Peyer's patch (tissue), 4 donors: ENCODE measurements around the gene GNS.

Experiments used
- POLR2A ChIP-seq, 2 donors: fragments of 450-650 bp; IDR thresholded peaks; one replicate each; pipeline ENCODE4 v1.5.1; 2017; ENCODE audit warnings: antibody characterized with exemption in 2 of 2, mild to moderate bottlenecking in 2 of 2, moderate library complexity in 2 of 2
- TF ChIP-seq, protein P1 (sequence below), 6 experiments: fragments of 450-650 bp in 4 of 6; fragments of 200-600 bp in 2 of 6; sonication (generic) in 1 of 6; IDR thresholded peaks; one replicate each; pipeline ENCODE4 v1.5.1; 2017 to 2019; ENCODE audit warnings: antibody characterized with exemption in 6 of 6, mild to moderate bottlenecking in 3 of 6, moderate library complexity in 1 of 6

DNA sequence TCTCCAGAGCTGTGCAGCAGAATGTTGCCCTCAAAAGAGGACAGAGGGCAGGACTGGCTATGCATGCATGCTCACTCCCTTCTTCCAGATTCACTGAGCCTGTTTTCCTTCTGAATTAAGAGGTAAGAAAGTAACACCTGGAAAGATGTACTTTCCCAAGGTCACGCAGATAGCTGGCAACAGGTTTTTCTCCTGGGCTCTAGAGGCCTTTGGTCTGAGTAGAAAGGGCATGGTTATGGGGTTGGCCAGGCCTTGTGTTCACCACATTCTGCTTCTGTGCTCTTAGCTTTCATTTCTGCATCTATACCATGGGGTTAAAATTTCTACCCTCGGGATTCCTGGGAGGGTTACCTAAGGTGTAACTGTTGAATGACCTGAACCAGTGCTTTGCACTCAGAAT is 91.4 kb downstream of the GNS start:
- TF ChIP-seq, protein P1, sequence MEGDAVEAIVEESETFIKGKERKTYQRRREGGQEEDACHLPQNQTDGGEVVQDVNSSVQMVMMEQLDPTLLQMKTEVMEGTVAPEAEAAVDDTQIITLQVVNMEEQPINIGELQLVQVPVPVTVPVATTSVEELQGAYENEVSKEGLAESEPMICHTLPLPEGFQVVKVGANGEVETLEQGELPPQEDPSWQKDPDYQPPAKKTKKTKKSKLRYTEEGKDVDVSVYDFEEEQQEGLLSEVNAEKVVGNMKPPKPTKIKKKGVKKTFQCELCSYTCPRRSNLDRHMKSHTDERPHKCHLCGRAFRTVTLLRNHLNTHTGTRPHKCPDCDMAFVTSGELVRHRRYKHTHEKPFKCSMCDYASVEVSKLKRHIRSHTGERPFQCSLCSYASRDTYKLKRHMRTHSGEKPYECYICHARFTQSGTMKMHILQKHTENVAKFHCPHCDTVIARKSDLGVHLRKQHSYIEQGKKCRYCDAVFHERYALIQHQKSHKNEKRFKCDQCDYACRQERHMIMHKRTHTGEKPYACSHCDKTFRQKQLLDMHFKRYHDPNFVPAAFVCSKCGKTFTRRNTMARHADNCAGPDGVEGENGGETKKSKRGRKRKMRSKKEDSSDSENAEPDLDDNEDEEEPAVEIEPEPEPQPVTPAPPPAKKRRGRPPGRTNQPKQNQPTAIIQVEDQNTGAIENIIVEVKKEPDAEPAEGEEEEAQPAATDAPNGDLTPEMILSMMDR (IDR thresholded peaks at IDR 0.05): no peak
- TF ChIP-seq POLR2A (IDR thresholded peaks at IDR 0.05): no peak
